Measurements from ENCODE around the gene PPM1L. TPM values are rescaled to one million over a fixed set of nuclear protein-coding genes. Genes with fewer than 3 reads are reported as not detected.

PPM1L gene
- total and polyA plus RNA-seq, 2 donors (not counting 1 experiment from before 2014, with no cell fraction given): 1.1 to 12.0 TPM

DNA sequence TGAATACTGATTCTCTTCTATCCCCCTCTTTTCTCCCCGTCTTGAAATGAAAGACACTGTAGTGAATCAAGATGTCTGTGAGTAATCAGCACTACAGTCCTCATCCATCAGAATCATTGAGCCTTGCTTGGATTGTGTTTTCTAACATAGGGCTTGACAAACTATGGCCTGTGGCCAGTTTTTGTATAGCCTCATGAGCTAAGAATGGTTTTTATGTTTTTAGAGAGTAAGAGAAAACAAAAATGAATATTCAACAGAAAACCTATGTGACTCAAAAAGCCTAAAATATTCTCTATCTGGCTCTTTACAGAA lies 55.2 kb downstream of the PPM1L start:
- intact Hi-C loops (cut with micrococcal nuclease): no loop called here
- H3K4me3 ChIP-seq (ENCODE audit: control extremely low read depth in 1 of 5, extremely low read depth in 1 of 5, insufficient read depth in 1 of 5, low read depth in 2 of 5, low read length in 4 of 5): no peak overlapping the region
- Mint-ChIP-seq H3K4me1 (no peaks in the 10 kb centered on the region), H3K27ac (no peak overlapping the region), H3K9me3 (ENCODE audit: insufficient read depth) (no peaks in the 10 kb centered on the region), H3K4me3 (no peak overlapping the region), H3K27me3 (peaks cover 4% of the 10 kb centered on the region)
- no peak overlapping the region for H3K27ac ChIP-seq (ENCODE audit: low read length in 2 of 2)
- H3K79me2 ChIP-seq (ENCODE audit: control insufficient read depth, insufficient read depth, low read length): no peaks in the 10 kb centered on the region
- no peaks in the 10 kb centered on the region for H3K4me1 ChIP-seq (ENCODE audit: control insufficient read depth in 2 of 2, insufficient read depth in 2 of 2, low read length in 2 of 2)
- ChIA-PET CTCF (no interaction called here), POLR2A (no interaction called here)
- TF ChIP-seq, protein P1, sequence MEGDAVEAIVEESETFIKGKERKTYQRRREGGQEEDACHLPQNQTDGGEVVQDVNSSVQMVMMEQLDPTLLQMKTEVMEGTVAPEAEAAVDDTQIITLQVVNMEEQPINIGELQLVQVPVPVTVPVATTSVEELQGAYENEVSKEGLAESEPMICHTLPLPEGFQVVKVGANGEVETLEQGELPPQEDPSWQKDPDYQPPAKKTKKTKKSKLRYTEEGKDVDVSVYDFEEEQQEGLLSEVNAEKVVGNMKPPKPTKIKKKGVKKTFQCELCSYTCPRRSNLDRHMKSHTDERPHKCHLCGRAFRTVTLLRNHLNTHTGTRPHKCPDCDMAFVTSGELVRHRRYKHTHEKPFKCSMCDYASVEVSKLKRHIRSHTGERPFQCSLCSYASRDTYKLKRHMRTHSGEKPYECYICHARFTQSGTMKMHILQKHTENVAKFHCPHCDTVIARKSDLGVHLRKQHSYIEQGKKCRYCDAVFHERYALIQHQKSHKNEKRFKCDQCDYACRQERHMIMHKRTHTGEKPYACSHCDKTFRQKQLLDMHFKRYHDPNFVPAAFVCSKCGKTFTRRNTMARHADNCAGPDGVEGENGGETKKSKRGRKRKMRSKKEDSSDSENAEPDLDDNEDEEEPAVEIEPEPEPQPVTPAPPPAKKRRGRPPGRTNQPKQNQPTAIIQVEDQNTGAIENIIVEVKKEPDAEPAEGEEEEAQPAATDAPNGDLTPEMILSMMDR (IDR thresholded peaks at IDR 0.05): no peak
- TF ChIP-seq EZH2 (IDR thresholded peaks at IDR 0.05; ENCODE audit: borderline replicate concordance, insufficient read depth, low read depth, low read length, poor library complexity, severe bottlenecking): no peak
- no peak overlapping the region for H3K9ac ChIP-seq (ENCODE audit: low read length)
- H4K20me1 ChIP-seq (ENCODE audit: control insufficient read depth, insufficient read depth, low read length, poor library complexity, severe bottlenecking): no peaks in the 10 kb centered on the region
- H3K9me3 ChIP-seq (ENCODE audit: control extremely low read depth in 1 of 3, control insufficient read depth in 2 of 3, insufficient read depth in 1 of 3, low read length in 2 of 3): no peaks in the 10 kb centered on the region
- H3K4me2 ChIP-seq (replicated peaks; ENCODE audit: low read depth, low read length, poor library complexity, severe bottlenecking): no peak overlapping the region
- WGBS (ENCODE audit: insufficient coverage): no CpG with 5 or more reads among the region's 1 CpG
- no peaks in the 10 kb centered on the region for H3K27me3 ChIP-seq (replicated peaks in 1 of 4; ENCODE audit: control extremely low read depth in 1 of 4, control insufficient read depth in 3 of 4, insufficient read depth in 4 of 4, low read length in 3 of 4)
- ATAC-seq (ENCODE audit: low read depth): no peak
- DNase-seq: no peak
- H2AFZ ChIP-seq (ENCODE audit: insufficient read depth, low read depth, low read length, poor library complexity, severe bottlenecking): no peak overlapping the region
- no peaks in the 10 kb centered on the region for H3K36me3 ChIP-seq (replicated peaks in 1 of 2; ENCODE audit: control extremely low read depth in 1 of 2, control insufficient read depth in 1 of 2, extremely low read depth in 1 of 2, insufficient read depth in 2 of 2, low read length in 1 of 2)

DNA sequence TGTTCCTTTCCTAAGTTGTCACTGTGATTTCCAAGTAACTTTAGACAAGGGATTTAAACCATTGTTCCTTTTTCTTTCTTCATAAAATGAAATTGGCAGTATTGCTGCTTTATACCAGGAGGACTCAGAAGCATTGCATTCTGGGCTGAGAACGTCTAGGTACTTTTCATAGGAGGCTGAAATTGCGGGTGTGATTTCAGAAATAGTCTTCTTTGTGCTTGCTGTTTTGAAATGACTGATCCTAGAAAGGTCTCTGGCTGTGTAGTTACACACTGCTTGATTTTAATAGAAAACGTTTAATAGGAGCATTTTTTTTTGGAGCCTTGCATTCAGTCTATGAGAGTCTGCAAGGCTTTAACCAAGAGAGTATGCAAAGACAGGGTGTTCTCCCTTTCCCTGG lies 56.3 kb downstream of the PPM1L start:
- no peaks in the 10 kb centered on the region for H3K79me2 ChIP-seq (ENCODE audit: control insufficient read depth, insufficient read depth, low read length)
- POLR2A ChIA-PET: no interaction called here
- Mint-ChIP-seq H3K4me3 (no peak overlapping the region), H3K4me1 (no peaks in the 10 kb centered on the region), H3K27ac (no peak overlapping the region), H3K27me3 (no peaks in the 10 kb centered on the region), H3K9me3 (ENCODE audit: insufficient read depth) (no peaks in the 10 kb centered on the region)
- H3K4me2 ChIP-seq (replicated peaks; ENCODE audit: low read depth, low read length, poor library complexity, severe bottlenecking): no peak overlapping the region
- no peak for TF ChIP-seq EZH2 (IDR thresholded peaks at IDR 0.05; ENCODE audit: borderline replicate concordance, insufficient read depth, low read depth, low read length, poor library complexity, severe bottlenecking)
- TF ChIP-seq, protein P1 (IDR thresholded peaks at IDR 0.05): no peak
- H3K27ac ChIP-seq (ENCODE audit: low read length in 2 of 2): no peak overlapping the region
- no peak for ATAC-seq (ENCODE audit: low read depth)
- no peaks in the 10 kb centered on the region for H3K36me3 ChIP-seq (replicated peaks in 1 of 2; ENCODE audit: control extremely low read depth in 1 of 2, control insufficient read depth in 1 of 2, extremely low read depth in 1 of 2, insufficient read depth in 2 of 2, low read length in 1 of 2)
- no peak overlapping the region for H3K9ac ChIP-seq (ENCODE audit: low read length)
- H4K20me1 ChIP-seq (ENCODE audit: control insufficient read depth, insufficient read depth, low read length, poor library complexity, severe bottlenecking): no peaks in the 10 kb centered on the region
- whole genome bisulfite sequencing (ENCODE audit: insufficient coverage): 66% methylated on average over 3 of the region's 3 CpGs
- H3K27me3 ChIP-seq (replicated peaks in 1 of 4; ENCODE audit: control extremely low read depth in 1 of 4, control insufficient read depth in 3 of 4, insufficient read depth in 4 of 4, low read length in 3 of 4): no peaks in the 10 kb centered on the region
- no peaks in the 10 kb centered on the region for H3K9me3 ChIP-seq (ENCODE audit: control extremely low read depth in 1 of 3, control insufficient read depth in 2 of 3, insufficient read depth in 1 of 3, low read length in 2 of 3)
- no peak overlapping the region for H2AFZ ChIP-seq (ENCODE audit: insufficient read depth, low read depth, low read length, poor library complexity, severe bottlenecking)
- H3K4me3 ChIP-seq (ENCODE audit: control extremely low read depth in 1 of 5, extremely low read depth in 1 of 5, insufficient read depth in 1 of 5, low read depth in 2 of 5, low read length in 4 of 5): no peak overlapping the region
- H3K4me1 ChIP-seq (ENCODE audit: control insufficient read depth in 2 of 2, insufficient read depth in 2 of 2, low read length in 2 of 2): no peaks in the 10 kb centered on the region
- CTCF ChIA-PET: no interaction called here
- no peak for DNase-seq
- intact Hi-C loops (cut with micrococcal nuclease): no loop called here

Measured in B cell (primary cell).